Osteocyte (in vitro differentiated cells): ENCODE results near the gene MMP25. TPM values are rescaled to one million over a fixed set of nuclear protein-coding genes. Genes with fewer than 3 reads are reported as not detected.

Source experiments
- DNase-seq: peaks from one replicate; pipeline ENCODE4 v3.0.0; 2021; ENCODE audit warnings: mixed read lengths; ENCODE audit not compliant: unreplicated experiment; ENCODE audit errors: extremely low spot score
- H3K27ac Mint-ChIP-seq: one replicate; pipeline ENCODE4 v1.8.0; 2021; ENCODE audit warnings: mild to moderate bottlenecking, mixed read lengths; ENCODE audit not compliant: unreplicated experiment
- H3K27me3 Mint-ChIP-seq: one replicate; pipeline ENCODE4 v1.8.0; 2021; ENCODE audit warnings: mixed read lengths; ENCODE audit not compliant: unreplicated experiment
- H3K36me3 Mint-ChIP-seq: one replicate; pipeline ENCODE4 v1.8.0; 2021; ENCODE audit warnings: mixed read lengths; ENCODE audit not compliant: unreplicated experiment
- H3K4me1 Mint-ChIP-seq: one replicate; pipeline ENCODE4 v1.8.0; 2021; ENCODE audit warnings: mixed read lengths; ENCODE audit not compliant: unreplicated experiment
- H3K4me3 Mint-ChIP-seq: one replicate; pipeline ENCODE4 v1.8.0; 2021; ENCODE audit warnings: mild to moderate bottlenecking, moderate library complexity, mixed read lengths; ENCODE audit not compliant: unreplicated experiment
- H3K9me3 Mint-ChIP-seq: one replicate; pipeline ENCODE4 v1.8.0; 2021; ENCODE audit warnings: mixed read lengths; ENCODE audit not compliant: unreplicated experiment
- CTCF ChIP-seq: fragments of 200-600 bp; sonication (generic); IDR thresholded peaks from 2 replicates; pipeline ENCODE4 v1.5.0; 2021; ENCODE audit warnings: antibody characterized with exemption, mild to moderate bottlenecking, moderate library complexity
- total RNA-seq: library from RNA; stranded (reverse); gene quantifications from 2 replicates; pipeline ENCODE4 v1.2.1, GENCODE V29; 2021

The MMP25 gene
- total RNA-seq, 1 donor from 2014 or later = 3.0 TPM

- Mint-ChIP-seq H3K4me1 (peaks cover 14% of the 10 kb centered on the region), H3K27me3 (peaks cover 23% of the 10 kb centered on the region), H3K4me3 (peak overlapping the region; percentile 77)
Measured at GRCh38 chr16:3044708-3045107, 1.7 kb upstream of the MMP25 start.

GRCh38 chr16:3046641-3047386 is 453 bp downstream of the MMP25 start:
- H3K9me3 Mint-ChIP-seq = no peaks in the 10 kb centered on the region
- H3K27ac Mint-ChIP-seq = no peak overlapping the region
- no peaks in the 10 kb centered on the region for H3K36me3 Mint-ChIP-seq
- H3K27me3 Mint-ChIP-seq = peaks cover 25% of the 10 kb centered on the region
- H3K4me3 Mint-ChIP-seq = peak overlapping the region; percentile 62
- TF ChIP-seq CTCF = no peak
- no peak for DNase-seq
- H3K4me1 Mint-ChIP-seq = peaks cover 14% of the 10 kb centered on the region

More at GRCh38 chr16:3044708-3045107, 1.7 kb upstream of the MMP25 start:
- no peak for TF ChIP-seq CTCF
- no peaks in the 10 kb centered on the region for H3K36me3 Mint-ChIP-seq
- DNase-seq = no peak
- no peaks in the 10 kb centered on the region for H3K9me3 Mint-ChIP-seq
- H3K27ac Mint-ChIP-seq = no peak overlapping the region

- H3K4me3 Mint-ChIP-seq = peak overlapping the region; percentile 62
- H3K36me3 Mint-ChIP-seq = no peaks in the 10 kb centered on the region
- no peak for DNase-seq
- TF ChIP-seq CTCF = no peak
- H3K4me1 Mint-ChIP-seq = peaks cover 14% of the 10 kb centered on the region
- H3K27ac Mint-ChIP-seq = no peak overlapping the region
- H3K27me3 Mint-ChIP-seq = peaks cover 25% of the 10 kb centered on the region
- no peaks in the 10 kb centered on the region for H3K9me3 Mint-ChIP-seq
Measured at GRCh38 chr16:3047387-3047720, 993 bp downstream of the MMP25 start.

- Mint-ChIP-seq H3K9me3 (no peaks in the 10 kb centered on the region), H3K36me3 (peaks cover 6% of the 10 kb centered on the region), H3K27me3 (peaks cover 21% of the 10 kb centered on the region), H3K4me3 (no peak overlapping the region), H3K4me1 (peaks cover 7% of the 10 kb centered on the region), H3K27ac (no peak overlapping the region)
- no peak for DNase-seq
- TF ChIP-seq CTCF = no peak
Measured at GRCh38 chr16:3049921-3050481, 3.6 kb downstream of the MMP25 start.

- Mint-ChIP-seq H3K27ac (no peak overlapping the region), H3K36me3 (peaks cover 6% of the 10 kb centered on the region), H3K4me3 (no peak overlapping the region), H3K27me3 (peaks cover 18% of the 10 kb centered on the region), H3K9me3 (no peaks in the 10 kb centered on the region), H3K4me1 (peaks cover 3% of the 10 kb centered on the region)
- DNase-seq = no peak
- no peak for TF ChIP-seq CTCF
Measured at GRCh38 chr16:3050487-3050886, 4.1 kb downstream of the MMP25 start.
